Measurements from ENCODE around the gene LY6G6F. TPM values are rescaled to one million over a fixed set of nuclear protein-coding genes. Genes with fewer than 3 reads are reported as not detected.
A peak's percentile ranks its signal among the peaks of the same experiment; 100 is the strongest.

Gene LY6G6F
- total RNA-seq, 4 donors from 2014 or later: not detected

DNA sequence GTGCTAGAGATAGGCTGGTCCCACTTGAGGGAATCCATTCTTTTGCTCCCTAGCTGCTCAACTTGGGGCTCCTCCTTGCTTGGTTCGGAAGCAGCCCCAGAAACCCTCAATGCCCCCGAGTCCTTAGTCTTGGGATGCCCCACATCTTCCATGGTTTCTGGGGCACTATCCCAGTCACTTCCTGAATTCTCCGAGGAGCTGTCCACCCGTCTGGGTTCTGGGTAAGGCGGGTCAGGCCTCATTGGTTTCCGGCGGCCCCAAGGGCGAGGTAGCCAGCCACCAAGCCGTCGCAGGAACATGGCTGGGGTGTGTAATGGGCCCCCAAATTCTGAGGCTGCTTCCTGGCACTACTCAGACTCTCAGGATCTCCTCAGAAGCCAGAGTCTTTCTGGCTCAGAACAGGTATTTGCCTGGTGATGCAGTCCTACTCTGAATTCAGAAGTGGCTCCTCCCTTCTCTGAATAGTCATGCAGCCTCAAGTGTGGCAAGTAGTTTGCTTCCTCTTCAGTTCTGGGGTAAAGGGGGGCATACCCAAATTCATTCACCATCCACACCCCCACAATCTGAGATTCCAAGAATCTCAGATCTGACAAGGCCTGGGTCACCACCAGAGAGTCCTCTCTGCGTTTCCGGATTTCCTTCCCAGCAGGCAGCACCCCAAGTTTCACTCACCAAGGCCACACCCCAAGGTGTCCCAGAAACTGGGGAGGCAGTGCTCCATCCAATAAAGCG is 46.9 kb upstream of the LY6G6F start:
- intact Hi-C loops (cut with DNase I): no loop called here
- 11 to 55% methylated on average over 2 to 7 of the region's 13 CpGs for WGBS, 2 donors
- H3K4me1 ChIP-seq: peaks cover 38 to 51% of the 10 kb centered on the region in 2 donors
- peaks cover 0 to 6% of the 10 kb centered on the region in 2 donors for H3K36me3 ChIP-seq
- H3K4me3 ChIP-seq (replicated peaks in 1 of 3): peak overlapping the region; percentile 54 to 88 (median 83)
- no peaks in the 10 kb centered on the region for H3K27me3 ChIP-seq
- TF ChIP-seq POLR2A (IDR thresholded peaks at IDR 0.05): no peak
- TF ChIP-seq, protein P1, sequence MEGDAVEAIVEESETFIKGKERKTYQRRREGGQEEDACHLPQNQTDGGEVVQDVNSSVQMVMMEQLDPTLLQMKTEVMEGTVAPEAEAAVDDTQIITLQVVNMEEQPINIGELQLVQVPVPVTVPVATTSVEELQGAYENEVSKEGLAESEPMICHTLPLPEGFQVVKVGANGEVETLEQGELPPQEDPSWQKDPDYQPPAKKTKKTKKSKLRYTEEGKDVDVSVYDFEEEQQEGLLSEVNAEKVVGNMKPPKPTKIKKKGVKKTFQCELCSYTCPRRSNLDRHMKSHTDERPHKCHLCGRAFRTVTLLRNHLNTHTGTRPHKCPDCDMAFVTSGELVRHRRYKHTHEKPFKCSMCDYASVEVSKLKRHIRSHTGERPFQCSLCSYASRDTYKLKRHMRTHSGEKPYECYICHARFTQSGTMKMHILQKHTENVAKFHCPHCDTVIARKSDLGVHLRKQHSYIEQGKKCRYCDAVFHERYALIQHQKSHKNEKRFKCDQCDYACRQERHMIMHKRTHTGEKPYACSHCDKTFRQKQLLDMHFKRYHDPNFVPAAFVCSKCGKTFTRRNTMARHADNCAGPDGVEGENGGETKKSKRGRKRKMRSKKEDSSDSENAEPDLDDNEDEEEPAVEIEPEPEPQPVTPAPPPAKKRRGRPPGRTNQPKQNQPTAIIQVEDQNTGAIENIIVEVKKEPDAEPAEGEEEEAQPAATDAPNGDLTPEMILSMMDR (IDR thresholded peaks at IDR 0.05): no peak
- peak overlapping the region; percentile 59 to 82 (median 81) for H3K27ac ChIP-seq
- H3K9me3 ChIP-seq: no peaks in the 10 kb centered on the region
- peak; percentile 11 to 24 for DNase-seq

DNA sequence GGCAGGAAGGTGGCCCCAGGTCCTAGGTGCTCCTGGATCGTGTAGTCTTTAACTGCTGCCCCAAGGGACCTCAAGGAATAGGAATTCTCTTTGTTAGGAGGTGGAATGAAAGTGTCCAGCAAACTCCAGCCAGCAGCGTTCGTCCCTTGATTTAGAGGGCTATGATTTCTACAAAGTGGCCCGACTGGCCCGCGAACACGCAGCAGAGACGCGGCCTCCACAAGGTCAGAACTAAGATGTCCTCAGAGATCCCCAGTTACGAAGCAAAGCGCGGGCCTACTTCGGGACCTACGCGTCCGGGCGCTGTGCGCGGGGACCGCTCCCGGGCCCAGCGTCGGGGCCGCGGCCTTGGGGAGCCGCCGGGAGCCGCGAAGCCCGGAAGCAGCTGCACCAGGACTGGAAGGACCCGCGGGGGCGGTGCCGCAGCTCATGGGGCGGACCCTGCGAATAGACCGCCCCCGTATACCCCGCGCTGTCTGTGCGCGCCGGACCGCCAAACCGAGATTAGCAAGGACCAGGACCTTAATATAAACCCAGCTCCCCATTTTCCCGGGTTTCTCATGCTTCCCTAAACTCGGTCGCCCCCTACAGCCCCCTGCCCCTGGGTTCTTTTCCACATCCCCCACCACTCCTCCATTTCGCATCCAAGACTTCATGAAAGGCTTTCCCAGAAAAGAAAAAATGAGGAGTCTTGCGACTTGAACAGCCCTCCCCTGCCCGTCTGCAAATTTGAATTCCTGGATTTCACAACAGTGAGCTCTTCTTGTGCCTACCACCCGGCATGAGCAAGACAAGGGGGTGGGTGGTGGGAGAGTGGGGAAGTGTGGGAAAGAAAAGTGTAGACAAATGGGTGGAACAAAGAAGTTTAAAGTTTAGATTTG is 46.0 kb upstream of the LY6G6F start, which contains the start of gene C6orf47:
Gene C6orf47 (minus strand): TSS at position 398 of the 881 bp plus-strand sequence. CDS start 831 bp downstream, outside the sequence.
- WGBS, 2 donors: 0 to 1% methylated on average over 21 to 39 of the region's 52 CpGs
- peaks cover 38 to 51% of the 10 kb centered on the region in 2 donors for H3K4me1 ChIP-seq

DNA sequence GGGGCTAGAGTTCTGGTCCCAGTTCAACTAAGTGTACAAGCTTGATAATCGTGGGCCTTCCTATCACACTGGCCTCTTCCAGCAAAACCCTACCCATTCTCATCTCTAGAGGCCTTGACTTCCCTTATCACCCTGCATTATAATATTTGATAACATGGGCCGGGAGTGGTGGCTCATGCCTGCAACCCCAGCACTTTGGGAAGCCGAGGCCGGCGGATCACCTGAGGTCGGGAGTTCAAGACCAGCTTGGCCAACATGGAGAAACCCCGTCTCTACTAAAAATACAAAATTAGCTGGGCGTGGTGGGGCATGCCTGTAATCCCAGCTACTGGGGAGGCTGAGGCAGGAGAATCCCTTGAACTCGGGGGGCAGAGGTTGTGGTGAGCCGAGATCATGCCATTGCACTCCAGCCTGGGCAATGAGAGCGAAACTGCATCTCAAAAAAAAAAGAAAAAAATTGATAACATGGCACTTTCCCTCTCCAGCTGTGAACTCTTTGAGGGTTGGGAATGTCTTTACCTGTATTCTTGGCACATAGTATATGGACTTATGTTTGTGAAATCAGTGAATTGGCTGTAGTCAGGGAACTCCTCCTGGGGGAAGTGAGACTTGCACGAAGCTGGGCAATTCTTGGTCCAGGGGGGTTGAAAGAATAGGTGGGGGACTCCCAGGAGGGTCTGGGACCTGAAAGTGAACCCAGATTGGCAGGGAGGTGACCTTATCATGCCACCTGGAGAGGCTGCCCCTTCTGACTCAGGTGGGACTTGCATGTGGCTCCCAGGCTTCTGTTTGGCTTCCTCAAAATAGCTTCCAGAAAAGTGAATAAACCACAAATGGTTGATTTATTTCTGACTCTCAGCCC is 45.2 kb upstream of the LY6G6F start:
- 83 to 87% methylated on average over 12 of the region's 12 CpGs for WGBS, 2 donors
- peaks cover 41 to 51% of the 10 kb centered on the region in 2 donors for H3K4me1 ChIP-seq
- DNase-seq: no peak
- H3K27me3 ChIP-seq: no peaks in the 10 kb centered on the region
- no peaks in the 10 kb centered on the region for H3K9me3 ChIP-seq
- TF ChIP-seq, protein P1 (IDR thresholded peaks at IDR 0.05): no peak
- TF ChIP-seq POLR2A (IDR thresholded peaks at IDR 0.05): no peak
- H3K27ac ChIP-seq: peak overlapping the region in 2 of 3 donors; percentile 59 to 81
- no peak overlapping the region for H3K4me3 ChIP-seq (replicated peaks in 1 of 3)
- peaks cover 0 to 6% of the 10 kb centered on the region in 2 donors for H3K36me3 ChIP-seq
- intact Hi-C loops (cut with DNase I): no loop called here

More for the DNA sequence above, 46.0 kb upstream of the LY6G6F start, which contains the start of gene C6orf47:
- DNase-seq: peak; percentile 89 to 90
- peak within 1 kb of the TSS; percentile 54 to 88 (median 83) for H3K4me3 ChIP-seq (replicated peaks in 1 of 3)
- no peaks in the 10 kb centered on the region for H3K9me3 ChIP-seq
- intact Hi-C loops (cut with DNase I): no loop called here
- no peaks in the 10 kb centered on the region for H3K27me3 ChIP-seq
- peak in 1 of 2 donors; percentile 80 for TF ChIP-seq POLR2A (IDR thresholded peaks at IDR 0.05)
- TF ChIP-seq, protein P1 (IDR thresholded peaks at IDR 0.05): no peak
- peaks cover 0 to 6% of the 10 kb centered on the region in 2 donors for H3K36me3 ChIP-seq
- H3K27ac ChIP-seq: peak within 1 kb of the TSS; percentile 59 to 82 (median 81)

DNA sequence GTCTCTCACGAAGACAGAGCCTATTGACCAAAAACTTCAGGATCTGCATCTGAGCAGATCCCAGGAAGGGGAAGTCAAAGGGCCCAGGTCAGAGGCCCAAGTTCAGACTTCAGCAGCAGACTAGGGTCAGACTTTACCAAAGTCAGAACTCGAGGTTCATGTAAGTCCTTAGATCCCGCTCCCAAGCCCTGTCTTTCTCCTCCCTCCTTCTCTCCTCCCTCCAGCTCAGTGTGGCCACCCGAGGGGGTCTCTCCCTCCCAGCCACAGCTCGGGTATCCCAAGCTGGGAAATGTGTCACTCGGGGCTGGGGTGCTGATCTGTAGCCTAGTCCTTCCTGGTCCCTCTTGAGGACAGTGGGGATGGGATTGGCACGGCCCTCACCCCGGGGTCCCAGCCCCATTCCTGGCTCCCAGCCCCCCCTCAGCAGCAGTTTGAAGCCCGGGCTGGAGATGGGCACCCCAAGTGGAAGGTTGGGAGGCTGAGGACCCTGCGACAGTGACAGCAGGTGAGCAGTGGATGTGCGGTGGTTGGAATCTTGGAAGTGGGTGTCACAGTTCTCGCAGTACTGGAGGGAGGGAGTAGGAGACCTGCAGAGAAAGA is 44.4 kb upstream of the LY6G6F start:
- no peaks in the 10 kb centered on the region for H3K9me3 ChIP-seq
- H3K36me3 ChIP-seq: peaks cover 3 to 10% of the 10 kb centered on the region in 2 donors
- WGBS, 2 donors: 93 to 97% methylated on average over 12 of the region's 12 CpGs
- TF ChIP-seq, protein P1 (IDR thresholded peaks at IDR 0.05): no peak
- TF ChIP-seq POLR2A (IDR thresholded peaks at IDR 0.05): no peak
- intact Hi-C loops (cut with DNase I): no loop called here
- DNase-seq: no peak
- H3K4me1 ChIP-seq: peaks cover 48 to 57% of the 10 kb centered on the region in 2 donors
- H3K27ac ChIP-seq: no peak overlapping the region
- no peak overlapping the region for H3K4me3 ChIP-seq (replicated peaks in 1 of 3)
- H3K27me3 ChIP-seq: no peaks in the 10 kb centered on the region

Measured in thyroid gland (tissue), 4 donors.